ENCODE measurements around the gene SIGLEC7.
"Not testable (repeated sequence)": the region's sequence is repeated elsewhere in the genome, so short reads cannot be mapped to it uniquely, and the experiment has no call there.

SIGLEC7 gene

GRCh38 chr19:51168564-51169282 is 26.6 kb downstream of the SIGLEC7 start:
- TF ChIP-seq CTCF (IDR thresholded peaks at IDR 0.05; ENCODE audit: borderline replicate concordance, insufficient read depth, low read depth, low read length) = no peak
- no peak overlapping the region for H3K4me3 ChIP-seq (ENCODE audit: low read depth, low read length)

GRCh38 chr19:51169283-51169918 is 27.3 kb downstream of the SIGLEC7 start:
- peak; percentile 79 for TF ChIP-seq CTCF (IDR thresholded peaks at IDR 0.05; ENCODE audit: borderline replicate concordance, insufficient read depth, low read depth, low read length)
- not testable (repeated sequence) for H3K4me3 ChIP-seq (ENCODE audit: low read depth, low read length)

GRCh38 chr19:51172223-51172622 is 30.1 kb downstream of the SIGLEC7 start:
- no peak for TF ChIP-seq CTCF (IDR thresholded peaks at IDR 0.05; ENCODE audit: borderline replicate concordance, insufficient read depth, low read depth, low read length)
- no peak overlapping the region for H3K4me3 ChIP-seq (ENCODE audit: low read depth, low read length)

- H3K4me3 ChIP-seq (ENCODE audit: low read depth, low read length) = no peak overlapping the region
- TF ChIP-seq CTCF (IDR thresholded peaks at IDR 0.05; ENCODE audit: borderline replicate concordance, insufficient read depth, low read depth, low read length) = no peak
Observed at GRCh38 chr19:51173681-51174080, 31.6 kb downstream of the SIGLEC7 start.

- no peak for TF ChIP-seq CTCF (IDR thresholded peaks at IDR 0.05; ENCODE audit: borderline replicate concordance, insufficient read depth, low read depth, low read length)
- no peak overlapping the region for H3K4me3 ChIP-seq (ENCODE audit: low read depth, low read length)
Observed at GRCh38 chr19:51179256-51179655, 37.2 kb downstream of the SIGLEC7 start.

GRCh38 chr19:51181377-51181912 is 39.3 kb downstream of the SIGLEC7 start:
- no peak for TF ChIP-seq CTCF (IDR thresholded peaks at IDR 0.05; ENCODE audit: borderline replicate concordance, insufficient read depth, low read depth, low read length)
- H3K4me3 ChIP-seq (ENCODE audit: low read depth, low read length) = no peak overlapping the region
